Tibial artery (tissue), 4 donors: ENCODE data around the gene PRR7.
A peak's percentile ranks its signal among the peaks of the same experiment; 100 is the strongest.

ENCODE experiments used
- DNase-seq, 2 donors: peaks; one replicate each; pipeline ENCODE4 v3.0.0-alpha.2; 2019
- H3K27ac ChIP-seq, 2 donors: fragments of 200-600 bp; sonication (generic) in 1 of 2; 1 replicate in 1 of 2; 2 replicates in 1 of 2; pipeline ENCODE4 v1.5.1; 2018 to 2019; ENCODE audit warnings: mild to moderate bottlenecking in 1 of 2
- H3K27me3 ChIP-seq, 2 donors: fragments of 200-600 bp; sonication (generic) in 1 of 2; one replicate each; pipeline versions ENCODE4 v1.5.1 to v1.6.0; 2016 to 2019
- H3K36me3 ChIP-seq, 3 donors: fragments of 200-600 bp; sonication (generic) in 2 of 3; one replicate each; pipeline ENCODE4 v1.5.1; 2016 to 2019; ENCODE audit warnings: mild to moderate bottlenecking in 2 of 3
- H3K4me1 ChIP-seq, 4 donors: fragments of 200-600 bp; sonication (generic) in 2 of 4; 1 replicate in 3 of 4; 2 replicates in 1 of 4; pipeline ENCODE4 v1.5.1; 2016 to 2019
- H3K4me3 ChIP-seq, 2 donors: fragments of 200-600 bp; sonication (generic) in 1 of 2; 1 replicate in 1 of 2; 2 replicates in 1 of 2; pipeline ENCODE4 v1.5.1; 2018 to 2019; ENCODE audit warnings: mild to moderate bottlenecking in 2 of 2
- H3K9me3 ChIP-seq, 3 donors: fragments of 200-600 bp; sonication (generic) in 1 of 3; one replicate each; pipeline ENCODE4 v1.5.1; 2016 to 2019
- CTCF ChIP-seq, 2 experiments: fragments of 200-600 bp in 1 of 2; fragments of 450-650 bp in 1 of 2; IDR thresholded peaks; one replicate each; pipeline ENCODE4 v1.5.1; 2017 to 2019; ENCODE audit warnings: antibody characterized with exemption in 2 of 2, mild to moderate bottlenecking in 1 of 2, moderate library complexity in 1 of 2
- intact Hi-C: fragments of 100-400 bp; cut with DNase I; formaldehyde crosslinking; loops from one replicate; pipeline ENCODE4 v1.15.0; 2023; ENCODE audit warnings: low total_unique reads

The PRR7 gene

DNA sequence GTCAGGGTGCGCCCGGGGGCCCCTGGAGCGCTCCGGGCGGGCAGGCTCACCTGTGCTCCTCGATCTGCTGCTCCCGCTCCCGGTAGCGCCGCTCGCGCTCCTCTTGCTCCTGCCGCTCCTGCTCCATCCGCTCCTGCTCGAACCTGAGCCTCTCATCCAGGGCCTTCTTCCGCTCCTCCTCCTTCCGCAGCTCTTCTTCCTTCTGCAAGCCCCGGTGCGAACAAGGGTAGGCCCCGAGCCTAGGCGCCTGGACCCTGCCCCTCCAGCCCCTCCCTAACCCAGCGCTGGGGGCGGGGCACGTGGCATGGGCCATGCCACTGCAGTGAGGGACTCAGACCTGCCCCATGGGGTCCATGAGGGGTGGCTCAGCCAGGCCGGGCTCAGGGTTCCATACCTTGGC, 20.2 kb downstream of the PRR7 start:
- Histone ChIP-seq H3K4me1 (peaks cover 0 to 32% (median 23%) of the 10 kb centered on the region in 4 donors), H3K4me3 (no peak overlapping the region), H3K9me3 (no peaks in the 10 kb centered on the region), H3K27ac (no peak overlapping the region), H3K36me3 (peaks cover 27 to 40% (median 38%) of the 10 kb centered on the region in 3 donors), H3K27me3 (no peaks in the 10 kb centered on the region)
- intact Hi-C loops = no loop called here
- no peak for TF ChIP-seq CTCF (IDR thresholded peaks at IDR 0.05)
- no peak for DNase-seq

- H3K27ac ChIP-seq = no peak overlapping the region
- H3K9me3 ChIP-seq = no peaks in the 10 kb centered on the region
- H3K36me3 ChIP-seq = peaks cover 27 to 40% (median 33%) of the 10 kb centered on the region in 3 donors
- H3K27me3 ChIP-seq = no peaks in the 10 kb centered on the region
- no peak for DNase-seq
- no peak for TF ChIP-seq CTCF (IDR thresholded peaks at IDR 0.05)
- H3K4me3 ChIP-seq = no peak overlapping the region
- intact Hi-C loops = no loop called here
- H3K4me1 ChIP-seq = peaks cover 0 to 37% (median 29%) of the 10 kb centered on the region in 4 donors
Measured at GRCh38 chr5:177467436-177467835, 20.8 kb downstream of the PRR7 start.

DNA sequence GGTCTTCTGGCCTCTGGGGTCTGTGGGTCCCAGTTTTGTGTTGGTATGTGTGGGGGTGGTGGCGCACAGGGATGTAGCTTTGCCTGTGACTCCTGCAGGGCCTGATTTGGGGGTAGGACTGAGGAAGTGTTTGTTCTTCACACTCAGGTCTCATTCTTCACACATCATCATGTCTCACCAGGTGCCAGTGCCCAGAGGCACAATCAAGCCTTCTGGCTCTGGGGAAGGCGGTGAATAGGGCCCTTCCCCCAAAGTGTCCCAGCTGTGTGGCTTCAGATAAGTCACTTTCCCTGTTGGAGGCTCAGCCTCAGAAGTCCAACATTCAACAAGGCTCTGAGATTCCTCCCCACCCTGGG, 21.7 kb downstream of the PRR7 start:
- Histone ChIP-seq H3K27me3 (no peaks in the 10 kb centered on the region), H3K4me1 (peaks cover 0 to 42% (median 34%) of the 10 kb centered on the region in 4 donors), H3K36me3 (peaks cover 27 to 40% (median 32%) of the 10 kb centered on the region in 3 donors), H3K4me3 (no peak overlapping the region), H3K27ac (no peak overlapping the region), H3K9me3 (no peaks in the 10 kb centered on the region)
- DNase-seq = no peak
- no peak for TF ChIP-seq CTCF (IDR thresholded peaks at IDR 0.05)
- intact Hi-C loops = no loop called here

DNA sequence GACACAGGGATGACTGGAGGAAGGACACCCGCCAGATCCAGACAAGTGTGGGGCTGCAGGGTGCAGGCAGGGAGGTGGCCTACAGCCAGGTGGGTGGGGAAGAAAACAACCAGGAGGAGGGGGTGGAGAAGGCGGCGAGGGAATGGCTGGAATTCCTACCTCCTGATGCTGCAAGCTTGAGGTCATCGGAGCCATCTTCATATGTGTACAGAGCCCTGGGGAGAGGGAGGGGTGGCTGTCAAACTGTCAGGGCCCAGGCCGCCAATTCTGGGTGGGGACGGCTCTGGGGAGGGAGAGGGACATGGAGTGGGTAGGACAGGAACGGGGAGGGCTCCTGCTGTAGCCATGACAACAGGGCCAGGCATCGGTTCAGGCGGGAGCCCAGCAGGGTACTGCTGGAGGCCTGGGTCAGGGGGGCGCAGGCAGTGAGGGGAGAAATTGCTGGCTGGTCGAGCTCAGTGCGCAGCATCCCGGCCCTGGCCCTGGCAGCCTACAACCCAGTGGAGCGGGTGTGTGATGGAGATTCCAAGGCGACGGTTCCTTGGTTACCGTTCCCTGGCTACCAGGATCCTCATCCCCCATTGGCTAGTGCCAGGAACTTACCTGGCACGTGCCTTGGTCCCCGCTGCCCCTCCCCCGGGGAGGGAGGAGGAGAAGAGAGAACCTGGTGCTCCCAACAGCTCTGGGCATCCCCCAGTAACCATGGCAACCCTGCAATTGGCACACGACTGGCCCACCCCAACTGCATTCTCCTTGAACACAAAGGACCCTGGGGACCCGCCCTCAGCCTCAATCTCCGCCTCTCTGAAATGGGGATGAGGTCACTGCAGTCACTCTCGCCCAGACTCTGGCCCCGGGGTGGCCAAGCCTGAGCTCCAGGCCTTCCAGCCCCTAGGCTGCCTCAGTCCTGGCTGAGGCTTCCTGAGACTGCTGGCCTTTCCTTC, 22.3 kb downstream of the PRR7 start:
- intact Hi-C loops = no loop called here

More for the DNA sequence above, 22.3 kb downstream of the PRR7 start:
- no peak for DNase-seq
- Histone ChIP-seq H3K27ac (peak overlapping the region in 1 of 2 donors; percentile 44), H3K4me3 (no peak overlapping the region), H3K9me3 (no peaks in the 10 kb centered on the region), H3K36me3 (peaks cover 27 to 40% (median 32%) of the 10 kb centered on the region in 3 donors), H3K27me3 (no peaks in the 10 kb centered on the region), H3K4me1 (peaks cover 0 to 45% (median 36%) of the 10 kb centered on the region in 4 donors)
- TF ChIP-seq CTCF (IDR thresholded peaks at IDR 0.05) = no peak
